Ishikawa (cell line): ENCODE measurements around the gene CYP27C1.

Experiments used
- CEBPB ChIP-seq: IDR thresholded peaks from 2 replicates; pipeline ENCODE4 v1.6.1; 2012
- CREB1 ChIP-seq: IDR thresholded peaks from 2 replicates; pipeline ENCODE4 v1.6.1; 2012; ENCODE audit warnings: low read depth
- EGR1 ChIP-seq: IDR thresholded peaks from 2 replicates; pipeline ENCODE4 v1.6.1; 2012
- EP300 ChIP-seq: IDR thresholded peaks from 2 replicates; pipeline ENCODE4 v1.6.1; 2012; ENCODE audit warnings: borderline replicate concordance
- FOXM1 ChIP-seq: IDR thresholded peaks from 2 replicates; pipeline ENCODE4 v1.6.1; 2012; ENCODE audit warnings: low read depth, borderline replicate concordance
- MAX ChIP-seq: IDR thresholded peaks from 2 replicates; pipeline ENCODE4 v1.6.1; 2012
- NFIC ChIP-seq: IDR thresholded peaks from 2 replicates; pipeline ENCODE4 v1.6.1; 2012
- RAD21 ChIP-seq: IDR thresholded peaks from 2 replicates; pipeline ENCODE4 v1.6.1; 2012; ENCODE audit warnings: low read depth
- REST ChIP-seq: IDR thresholded peaks from 2 replicates; pipeline ENCODE4 v1.6.1; 2012; ENCODE audit warnings: low read depth, mild to moderate bottlenecking
- TAF1 ChIP-seq: IDR thresholded peaks from 2 replicates; pipeline ENCODE4 v1.6.1; 2012; ENCODE audit warnings: low read depth, mild to moderate bottlenecking
- TCF12 ChIP-seq: IDR thresholded peaks from 2 replicates; pipeline ENCODE4 v1.6.1; 2012; ENCODE audit warnings: low read depth
- TEAD4 ChIP-seq: IDR thresholded peaks from 2 replicates; pipeline ENCODE4 v1.6.1; 2012
- USF1 ChIP-seq: IDR thresholded peaks from 2 replicates; pipeline ENCODE4 v1.6.1; 2012
- YY1 ChIP-seq: IDR thresholded peaks from 2 replicates; pipeline ENCODE4 v1.6.1; 2012; ENCODE audit warnings: low read depth
- ZBTB7A ChIP-seq: IDR thresholded peaks from 2 replicates; pipeline ENCODE4 v1.6.1; 2012; ENCODE audit warnings: low read depth

Gene CYP27C1

GRCh38 chr2:127137225-127137624, 82.9 kb downstream of the CYP27C1 start:
- TF ChIP-seq USF1 (no peak), TCF12 (no peak), TEAD4 (no peak), ZBTB7A (no peak), NFIC (no peak), CEBPB (no peak), MAX (no peak), RAD21 (no peak), YY1 (no peak), EGR1 (no peak), EP300 (no peak), REST (no peak), TAF1 (no peak), CREB1 (no peak), FOXM1 (no peak)

DNA sequence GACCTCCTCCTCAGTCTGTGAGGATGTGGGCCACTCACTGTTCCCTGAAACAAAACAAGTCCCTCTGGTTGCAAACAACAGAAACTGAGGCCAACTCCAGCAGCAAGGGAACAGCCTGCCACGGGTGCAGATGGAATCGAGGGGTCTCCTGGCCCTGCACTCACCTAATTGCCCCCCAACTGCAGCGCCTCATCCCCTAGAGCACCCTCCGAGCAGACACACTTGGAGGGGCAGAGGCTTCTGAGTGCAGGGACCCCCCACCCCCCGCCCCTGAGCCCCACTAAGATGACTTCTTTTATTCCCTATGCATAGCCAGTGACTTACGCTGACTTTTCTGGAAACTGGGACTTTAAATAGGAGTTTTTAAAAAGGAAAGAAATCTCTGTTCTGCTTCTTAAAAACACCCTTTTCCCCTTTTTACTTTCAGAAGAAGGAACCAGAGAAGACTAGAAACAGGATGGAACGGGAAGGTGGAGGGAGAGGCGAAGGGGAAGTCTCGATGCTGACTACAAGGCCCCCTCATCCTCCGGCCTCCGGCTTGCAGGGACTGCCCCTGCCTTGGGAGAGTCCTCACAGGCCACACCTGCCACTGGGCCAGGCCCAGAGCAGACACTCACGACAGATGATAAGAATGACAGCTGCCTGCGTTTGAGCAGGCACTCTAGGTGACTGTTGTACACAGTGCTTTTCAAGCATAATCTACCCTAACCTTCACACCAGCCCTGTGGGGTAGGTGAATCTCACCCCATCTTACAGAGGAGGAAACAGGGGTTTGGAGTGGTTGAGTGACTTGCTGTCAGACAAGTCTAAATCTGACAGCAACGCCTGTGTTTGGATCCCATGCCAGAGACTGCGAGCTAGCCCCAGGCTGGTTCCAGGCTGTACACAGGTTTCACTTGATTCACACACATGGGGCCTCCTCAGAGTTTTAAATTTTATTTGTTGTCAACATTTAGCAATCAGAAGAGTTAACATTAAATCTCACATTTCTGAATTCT, 85.0 kb downstream of the CYP27C1 start:
- TF ChIP-seq TAF1, result no peak
- TF ChIP-seq USF1, result no peak
- no peak for TF ChIP-seq EP300
- TF ChIP-seq CEBPB, result no peak
- TF ChIP-seq TCF12, result no peak
- TF ChIP-seq RAD21, result no peak
- TF ChIP-seq TEAD4, result no peak
- TF ChIP-seq EGR1, result no peak
- no peak for TF ChIP-seq NFIC
- no peak for TF ChIP-seq MAX
- TF ChIP-seq REST, result no peak
- no peak for TF ChIP-seq CREB1
- TF ChIP-seq FOXM1, result no peak
- TF ChIP-seq ZBTB7A, result no peak
- no peak for TF ChIP-seq YY1

DNA sequence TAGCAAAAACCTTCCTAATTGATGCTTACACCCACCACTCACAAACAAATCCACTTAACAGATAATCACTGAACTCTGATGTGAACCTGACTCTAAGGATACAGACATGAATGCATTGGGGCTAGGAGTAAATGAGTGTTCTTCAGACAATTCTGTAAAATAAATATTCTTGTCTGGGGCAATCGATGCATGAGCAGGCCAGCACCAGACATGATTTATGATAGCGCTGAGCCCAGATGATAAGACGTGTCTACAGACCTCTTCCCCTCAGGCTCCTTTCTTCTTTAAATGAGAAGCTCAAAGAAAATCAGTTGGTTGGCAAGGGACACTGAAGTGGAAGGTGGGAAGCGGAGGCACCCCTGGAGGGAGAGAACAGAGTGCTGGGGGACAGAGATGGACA, 85.9 kb downstream of the CYP27C1 start:
- no peak for TF ChIP-seq USF1
- TF ChIP-seq TCF12, result no peak
- no peak for TF ChIP-seq RAD21
- no peak for TF ChIP-seq TAF1
- no peak for TF ChIP-seq CREB1
- TF ChIP-seq FOXM1, result no peak
- TF ChIP-seq CEBPB, result no peak
- TF ChIP-seq REST, result no peak
- no peak for TF ChIP-seq ZBTB7A
- no peak for TF ChIP-seq YY1
- TF ChIP-seq EP300, result no peak
- no peak for TF ChIP-seq EGR1
- TF ChIP-seq TEAD4, result no peak
- TF ChIP-seq NFIC, result no peak
- TF ChIP-seq MAX, result no peak
